Measurements from ENCODE around the gene SPRR5. TPM values are rescaled to one million over a fixed set of nuclear protein-coding genes. Genes with fewer than 3 reads are reported as not detected.

The SPRR5 gene
- total and polyA plus RNA-seq, 2 donors (not counting 3 experiments of a cell fraction or from before 2014, with no cell fraction given) = not detected

GRCh38 chr1:152998476-152998875 is 51.5 kb downstream of the SPRR5 start:
- H3K4me2 ChIP-seq (ENCODE audit: insufficient read depth, low read length) = no peak overlapping the region
- dilution Hi-C loops (cut with MboI; ENCODE audit: extremely low pct_ligation_motif_present, low sequenced_read_pairs) (no loop called here), intact Hi-C loops (cut with micrococcal nuclease) (no loop called here)
- H3K4me3 ChIP-seq (replicated peaks in 1 of 3; ENCODE audit: insufficient read depth in 1 of 3, low read depth in 1 of 3, low read length in 3 of 3) = no peak overlapping the region
- H3K9ac ChIP-seq (replicated peaks; ENCODE audit: extremely low read depth, insufficient read depth, low read length) = no peak overlapping the region
- no peak overlapping the region for H2AFZ ChIP-seq (ENCODE audit: low read depth, low read length)
- no peak overlapping the region for H3K27ac ChIP-seq (ENCODE audit: insufficient read depth, low read depth, low read length)
- TF ChIP-seq POLR2A (IDR thresholded peaks at IDR 0.05; ENCODE audit: low read depth, low read length) (no peak), MYC (IDR thresholded peaks at IDR 0.05; ENCODE audit: low read depth, low read length) (no peak), JUN (IDR thresholded peaks at IDR 0.05; ENCODE audit: borderline replicate concordance, insufficient read depth, insufficient read length, low read depth) (no peak), MAX (IDR thresholded peaks at IDR 0.05; ENCODE audit: insufficient read depth, insufficient read length) (no peak), CTCF (IDR thresholded peaks at IDR 0.05; ENCODE audit: extremely low read depth in 1 of 2, insufficient read depth in 1 of 2, low read depth in 1 of 2, low read length in 2 of 2) (no peak), GATA2 (IDR thresholded peaks at IDR 0.05; ENCODE audit: insufficient read depth, insufficient read length, low read depth, low read length) (no peak), FOS (IDR thresholded peaks at IDR 0.05; ENCODE audit: borderline replicate concordance, insufficient read depth, low read length) (no peak), POLR2AphosphoS5 (IDR thresholded peaks at IDR 0.05; ENCODE audit: insufficient read depth, low read depth, low read length) (no peak), EZH2 (IDR thresholded peaks at IDR 0.05; ENCODE audit: borderline replicate concordance, low read depth, low read length, severe bottlenecking) (no peak)
- H3K9me3 ChIP-seq (replicated peaks; ENCODE audit: control insufficient read depth, insufficient read depth, low read length) = no peaks in the 10 kb centered on the region
- DNase-seq (ENCODE audit: low read depth, low spot score) (no peak), FAIRE-seq (no peak)
- no peaks in the 10 kb centered on the region for H3K9me1 ChIP-seq (replicated peaks; ENCODE audit: control insufficient read depth, extremely low read depth, insufficient read depth, low read length)
- BruUV-seq (replicated peaks) = no TSS peak
- no peaks in the 10 kb centered on the region for H3K27me3 ChIP-seq (ENCODE audit: control insufficient read depth in 2 of 2, insufficient read depth in 2 of 2, low read length in 2 of 2)
- ChIA-PET CTCF (no interaction called here), POLR2A (no interaction called here)
- H3K4me1 ChIP-seq (ENCODE audit: control insufficient read depth, extremely low read depth, insufficient read depth, low read length) = no peaks in the 10 kb centered on the region
- H4K20me1 ChIP-seq (replicated peaks; ENCODE audit: control insufficient read depth, extremely low read depth, insufficient read depth, low read length) = no peaks in the 10 kb centered on the region
- H3K36me3 ChIP-seq (ENCODE audit: control insufficient read depth in 2 of 2, extremely low read depth in 1 of 2, insufficient read depth in 2 of 2, low read length in 2 of 2) = no peaks in the 10 kb centered on the region
- no peaks in the 10 kb centered on the region for H3K79me2 ChIP-seq (ENCODE audit: control insufficient read depth, insufficient read depth, low read length)

Small RNA genes within 50 kb of the gene (small RNA-seq; reads per million reads assigned to genes)
- gene SPRR1A (ENCODE audit: insufficient read depth, insufficient read length, low read depth, low replicate concordance) = not detected

Other genes with a start within 250 kb of the SPRR5 start
- gene LCE2A, start 248.9 kb upstream of the SPRR5 start, total RNA-seq = not detected in 2 replicates
- gene LCE2A, start 248.9 kb upstream of the SPRR5 start, polyA plus RNA-seq = not detected in 2 replicates
- gene LCE4A, start 239.0 kb upstream of the SPRR5 start, total RNA-seq = not detected in 2 replicates
- gene LCE4A, start 239.0 kb upstream of the SPRR5 start, polyA plus RNA-seq = not detected in 2 replicates
- not detected in 2 replicates for gene KPRP, start 189.2 kb upstream of the SPRR5 start, total RNA-seq
- gene KPRP, start 189.2 kb upstream of the SPRR5 start, polyA plus RNA-seq = not detected in 2 replicates
- gene LCE1F, start 172.1 kb upstream of the SPRR5 start, total RNA-seq = not detected in 2 replicates
- gene LCE1F, start 172.1 kb upstream of the SPRR5 start, polyA plus RNA-seq = not detected in 2 replicates
- not detected in 2 replicates for gene LCE1E, start 160.9 kb upstream of the SPRR5 start, total RNA-seq
- not detected in 2 replicates for gene LCE1E, start 160.9 kb upstream of the SPRR5 start, polyA plus RNA-seq
- gene LCE1D, start 150.5 kb upstream of the SPRR5 start, total RNA-seq = not detected in 2 replicates
- gene LCE1D, start 150.5 kb upstream of the SPRR5 start, polyA plus RNA-seq = not detected in 2 replicates
- not detected in 2 replicates for gene LCE1C, start 140.6 kb upstream of the SPRR5 start, total RNA-seq
- not detected in 2 replicates for gene LCE1C, start 140.6 kb upstream of the SPRR5 start, polyA plus RNA-seq
- not detected in 2 replicates for gene LCE1B, start 135.2 kb upstream of the SPRR5 start, total RNA-seq
- not detected in 2 replicates for gene LCE1B, start 135.2 kb upstream of the SPRR5 start, polyA plus RNA-seq
- not detected in 2 replicates for gene LCE1A, start 119.7 kb upstream of the SPRR5 start, total RNA-seq
- not detected in 2 replicates for gene LCE1A, start 119.7 kb upstream of the SPRR5 start, polyA plus RNA-seq
- gene LCE6A, start 104.3 kb upstream of the SPRR5 start, total RNA-seq = not detected in 2 replicates
- not detected in 2 replicates for gene LCE6A, start 104.3 kb upstream of the SPRR5 start, polyA plus RNA-seq
- gene LCE7A, start 87.2 kb upstream of the SPRR5 start, total RNA-seq = not detected in 2 replicates
- gene LCE7A, start 87.2 kb upstream of the SPRR5 start, polyA plus RNA-seq = not detected in 2 replicates
- not detected in 2 replicates for gene SMCP, start 68.9 kb upstream of the SPRR5 start, total RNA-seq
- not detected in 2 replicates for gene SMCP, start 68.9 kb upstream of the SPRR5 start, polyA plus RNA-seq
- not detected in 2 replicates for gene IVL, start 38.7 kb upstream of the SPRR5 start, total RNA-seq
- not detected in 2 replicates for gene IVL, start 38.7 kb upstream of the SPRR5 start, polyA plus RNA-seq
- gene SPRR4, start 23.4 kb downstream of the SPRR5 start, total RNA-seq = not detected in 2 replicates
- not detected in 2 replicates for gene SPRR4, start 23.4 kb downstream of the SPRR5 start, polyA plus RNA-seq
- not detected in 2 replicates for gene SPRR1A, start 36.9 kb downstream of the SPRR5 start, total RNA-seq
- not detected in 2 replicates for gene SPRR1A, start 36.9 kb downstream of the SPRR5 start, polyA plus RNA-seq
- gene SPRR3, start 54.5 kb downstream of the SPRR5 start, total RNA-seq = not detected in 2 replicates
- not detected in 2 replicates for gene SPRR3, start 54.5 kb downstream of the SPRR5 start, polyA plus RNA-seq
- not detected in 2 replicates for gene SPRR1B, start 84.0 kb downstream of the SPRR5 start, total RNA-seq
- gene SPRR1B, start 84.0 kb downstream of the SPRR5 start, polyA plus RNA-seq = not detected in 2 replicates
- gene SPRR2D, start 93.9 kb downstream of the SPRR5 start, total RNA-seq = not detected in 2 replicates
- not detected in 2 replicates for gene SPRR2D, start 93.9 kb downstream of the SPRR5 start, polyA plus RNA-seq
- gene SPRR2A, start 110.3 kb downstream of the SPRR5 start, total RNA-seq = not detected in 2 replicates
- gene SPRR2A, start 110.3 kb downstream of the SPRR5 start, polyA plus RNA-seq = not detected in 2 replicates
- gene SPRR2B, start 124.4 kb downstream of the SPRR5 start, total RNA-seq = not detected in 2 replicates
- not detected in 2 replicates for gene SPRR2B, start 124.4 kb downstream of the SPRR5 start, polyA plus RNA-seq
- not detected in 2 replicates for gene SPRR2E, start 147.3 kb downstream of the SPRR5 start, total RNA-seq
- not detected in 2 replicates for gene SPRR2E, start 147.3 kb downstream of the SPRR5 start, polyA plus RNA-seq
- gene SPRR2F, start 166.3 kb downstream of the SPRR5 start, total RNA-seq = not detected in 2 replicates
- not detected in 2 replicates for gene SPRR2F, start 166.3 kb downstream of the SPRR5 start, polyA plus RNA-seq
- gene SPRR2G, start 203.7 kb downstream of the SPRR5 start, total RNA-seq = not detected in 2 replicates
- not detected in 2 replicates for gene SPRR2G, start 203.7 kb downstream of the SPRR5 start, polyA plus RNA-seq

Data from endothelial cell of umbilical vein (primary cell).